ENCODE measurements around the gene PLK5. TPM values are rescaled to one million over a fixed set of nuclear protein-coding genes. Genes with fewer than 3 reads are reported as not detected.
A peak's percentile ranks its signal among the peaks of the same experiment; 100 is the strongest.
"Not testable (repeated sequence)": the region's sequence is repeated elsewhere in the genome, so short reads cannot be mapped to it uniquely, and the experiment has no call there.

Gene PLK5
- total RNA-seq, 1 experiment from 2014 or later = 0.05 TPM

DNA sequence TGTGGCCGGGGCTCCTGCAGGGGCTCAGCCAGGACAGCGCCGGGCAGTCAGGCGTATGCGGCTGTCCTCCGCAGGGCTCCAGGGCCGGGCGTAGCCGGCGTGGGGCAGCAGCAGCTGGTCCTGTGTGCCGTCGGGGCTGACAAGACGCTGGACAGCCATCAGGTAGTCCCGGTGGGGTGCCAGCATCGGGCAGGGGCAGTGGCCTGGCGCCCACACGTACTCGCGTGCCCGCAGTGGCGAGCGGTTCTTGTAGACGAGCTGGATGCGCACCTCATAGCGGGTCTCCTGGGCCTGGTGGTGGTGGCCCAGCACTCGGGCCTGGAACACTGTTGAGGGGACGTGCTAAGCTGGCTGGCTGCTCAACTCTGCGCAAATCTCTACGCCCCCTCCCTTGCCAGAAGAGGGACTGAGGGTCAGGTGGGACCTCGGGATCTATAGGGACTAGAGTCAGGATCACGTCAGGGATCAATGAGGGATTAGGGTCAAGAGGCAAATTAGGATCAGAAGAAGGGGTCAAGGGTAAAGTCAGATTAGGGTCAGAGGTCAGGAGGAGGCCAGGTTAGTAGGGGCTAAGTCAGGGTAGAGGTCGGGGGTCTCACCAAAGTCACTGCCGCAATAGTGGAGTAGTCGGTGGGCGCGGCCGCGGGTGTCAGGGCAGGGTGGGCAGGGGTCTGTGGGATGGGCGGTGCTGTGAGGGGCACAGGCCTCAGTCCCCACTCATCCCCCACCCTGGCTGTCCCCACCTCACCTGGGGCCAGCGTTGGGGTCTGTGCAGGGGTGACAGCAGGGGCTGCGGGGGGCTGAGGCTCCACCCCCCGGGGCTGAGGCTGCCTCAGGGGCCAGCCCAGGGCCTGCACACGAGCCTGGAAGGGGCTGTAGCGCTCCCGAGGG lies 17.6 kb upstream of the PLK5 start:
- DNase-seq (ENCODE audit: extremely low read depth, low read depth) = no peak

DNA sequence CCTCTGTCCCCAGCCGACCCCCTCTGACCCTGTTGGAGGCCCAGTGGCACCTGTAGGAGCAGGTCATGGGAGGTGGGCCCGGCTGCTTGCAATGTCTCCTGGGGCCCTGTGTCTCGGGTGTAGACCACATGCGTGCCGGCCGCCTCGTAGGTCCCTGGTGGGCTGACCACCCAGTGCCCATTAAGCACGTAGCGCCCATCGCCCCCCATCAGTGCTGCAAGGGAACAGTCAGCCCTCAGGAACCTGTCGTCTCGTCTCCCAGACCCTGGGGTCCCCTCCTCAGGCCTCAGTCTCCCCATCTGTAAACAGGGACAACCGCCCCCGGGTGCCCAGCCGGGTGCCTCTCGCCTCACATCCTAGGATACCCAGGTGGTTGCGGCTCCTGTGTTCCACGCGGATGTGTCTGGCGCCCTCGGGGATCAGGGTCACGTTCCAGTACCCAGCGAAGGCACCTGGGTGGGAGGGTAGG lies 16.7 kb upstream of the PLK5 start:
- DNase-seq (ENCODE audit: extremely low read depth, low read depth) = no peak

DNA sequence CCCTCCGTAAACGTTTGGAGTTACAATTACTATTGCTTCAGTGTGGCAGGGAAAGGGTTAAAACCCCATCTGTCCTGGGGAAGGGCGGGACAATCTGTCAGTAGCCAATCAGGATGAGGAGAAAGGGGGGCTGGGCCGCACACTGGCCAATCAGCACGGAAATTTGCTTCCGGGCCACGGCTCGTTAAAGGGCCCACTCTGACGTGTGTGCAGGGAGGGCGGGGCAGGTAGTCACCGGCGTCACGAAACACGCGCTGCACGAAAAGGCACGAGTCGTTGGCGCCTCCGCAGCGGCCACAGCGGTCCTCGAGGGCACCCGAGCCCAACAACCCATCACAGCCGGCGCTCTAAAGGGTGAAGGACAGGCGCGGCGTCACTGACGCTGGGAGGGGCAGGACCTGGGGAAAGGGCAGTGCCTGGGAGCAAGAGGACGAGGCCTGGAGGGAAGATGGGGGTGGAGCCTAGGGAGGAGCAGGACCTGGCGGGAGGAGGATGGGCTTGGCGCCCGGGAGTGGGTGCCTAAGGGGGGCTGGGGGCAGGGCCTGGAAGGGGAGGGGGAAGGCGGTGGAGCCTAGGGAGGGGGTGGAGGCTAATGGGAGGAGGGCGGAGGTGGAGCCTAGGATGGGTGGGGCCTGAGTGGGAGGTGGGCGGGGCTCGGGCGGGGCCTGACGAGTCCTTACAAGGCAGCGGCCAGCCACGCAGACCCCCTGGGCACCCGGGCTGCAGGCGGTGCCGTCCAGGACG lies 15.9 kb upstream of the PLK5 start:
- peak; percentile 88 for DNase-seq (ENCODE audit: extremely low read depth, low read depth)

DNA sequence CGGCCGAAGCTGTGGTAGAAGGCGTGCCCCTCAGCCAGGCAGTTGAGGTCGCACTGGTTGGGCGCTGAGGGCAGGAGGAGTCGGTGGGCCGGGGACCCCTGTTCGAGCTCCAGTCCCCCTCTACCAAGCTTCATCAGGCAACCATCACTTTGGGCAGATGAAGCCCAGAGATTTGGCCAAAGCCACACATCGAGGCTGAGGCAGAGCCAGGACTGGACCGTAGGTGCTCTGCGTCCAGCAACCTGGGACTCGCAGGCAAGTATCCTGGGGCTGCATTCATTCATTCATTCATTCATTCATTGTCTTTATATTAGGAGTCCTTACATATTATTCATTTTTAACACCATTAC lies 15.4 kb upstream of the PLK5 start:
- no peak for DNase-seq (ENCODE audit: extremely low read depth, low read depth)

DNA sequence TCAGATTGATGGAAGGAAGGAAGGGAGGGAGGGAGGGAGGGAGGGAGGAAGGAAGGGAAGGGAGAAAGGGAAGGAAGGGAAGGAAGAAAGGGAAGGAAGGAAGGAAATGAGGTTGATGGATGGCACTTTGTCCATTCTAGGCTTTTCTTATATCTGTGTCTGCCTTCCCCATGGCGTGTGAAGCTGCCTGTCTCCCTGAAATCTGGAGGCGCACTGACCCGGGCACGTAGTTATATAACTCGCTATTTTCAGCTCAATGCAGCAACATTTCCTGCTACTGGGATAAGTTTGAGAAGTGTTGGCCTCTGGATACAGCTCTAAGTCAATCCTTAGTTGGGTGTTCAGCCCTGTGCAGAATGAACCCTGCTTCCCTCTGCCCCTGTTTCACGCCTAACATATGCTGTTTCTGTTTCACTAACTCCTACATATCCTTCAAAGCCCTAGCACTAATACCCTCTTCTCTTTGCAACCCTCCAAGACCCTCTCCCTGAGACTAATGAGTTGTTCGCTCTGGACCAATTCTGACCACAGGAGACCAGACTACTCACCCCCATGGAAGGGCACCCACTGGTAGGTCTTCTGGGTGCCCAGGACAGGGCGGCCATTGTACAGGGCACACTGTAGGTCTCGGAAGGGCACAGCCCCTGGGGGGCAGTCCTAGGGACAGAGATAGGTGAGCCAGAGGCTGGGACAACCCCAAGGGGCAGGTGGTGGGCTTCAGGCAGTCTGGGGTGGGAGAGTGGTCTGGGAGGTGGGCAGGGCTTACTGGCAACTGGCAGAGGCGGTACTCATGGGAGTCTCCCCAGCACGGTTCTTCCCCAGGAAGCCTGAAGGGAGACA lies 14.1 kb upstream of the PLK5 start:
- DNase-seq (ENCODE audit: extremely low read depth, low read depth) = no peak

DNA sequence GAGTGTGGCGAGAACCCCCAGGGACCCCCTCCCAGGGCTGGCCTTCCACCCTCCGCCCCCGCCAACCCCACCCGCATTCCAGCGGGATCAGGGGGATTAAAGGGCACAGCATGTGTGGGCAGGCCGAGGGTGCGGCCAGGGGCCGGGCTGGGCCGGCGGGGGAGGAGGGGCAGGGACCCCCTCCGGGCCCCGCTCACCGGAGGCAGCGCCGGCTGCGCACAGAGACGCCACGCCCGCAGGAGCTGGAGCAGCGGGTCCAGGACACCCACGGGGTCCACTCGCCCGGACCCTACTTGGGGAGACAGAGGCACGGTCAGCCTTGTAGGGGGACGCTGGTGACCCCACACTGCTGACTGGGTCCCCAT lies 13.5 kb upstream of the PLK5 start:
- DNase-seq (ENCODE audit: extremely low read depth, low read depth) = no peak

DNA sequence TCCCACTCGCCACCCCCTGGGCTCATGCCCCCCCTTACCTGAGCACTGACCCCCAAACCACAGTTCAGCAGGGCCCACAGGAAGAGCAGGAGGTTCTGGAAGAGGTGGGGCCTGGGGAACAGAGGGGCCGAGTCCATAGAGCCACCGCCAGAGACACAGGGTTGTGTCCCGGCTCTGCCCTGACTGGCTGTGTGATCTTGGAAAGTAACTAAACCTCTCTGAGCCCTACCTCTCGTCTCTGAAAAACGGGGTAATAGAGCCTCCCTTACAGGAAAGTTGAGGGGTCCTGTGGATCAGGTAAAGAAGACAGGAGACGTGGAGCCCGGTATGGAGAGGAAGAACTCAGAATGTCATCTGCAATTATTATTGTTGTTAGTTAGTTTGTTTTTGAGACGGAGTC lies 13.1 kb upstream of the PLK5 start:
- no peak for DNase-seq (ENCODE audit: extremely low read depth, low read depth)

DNA sequence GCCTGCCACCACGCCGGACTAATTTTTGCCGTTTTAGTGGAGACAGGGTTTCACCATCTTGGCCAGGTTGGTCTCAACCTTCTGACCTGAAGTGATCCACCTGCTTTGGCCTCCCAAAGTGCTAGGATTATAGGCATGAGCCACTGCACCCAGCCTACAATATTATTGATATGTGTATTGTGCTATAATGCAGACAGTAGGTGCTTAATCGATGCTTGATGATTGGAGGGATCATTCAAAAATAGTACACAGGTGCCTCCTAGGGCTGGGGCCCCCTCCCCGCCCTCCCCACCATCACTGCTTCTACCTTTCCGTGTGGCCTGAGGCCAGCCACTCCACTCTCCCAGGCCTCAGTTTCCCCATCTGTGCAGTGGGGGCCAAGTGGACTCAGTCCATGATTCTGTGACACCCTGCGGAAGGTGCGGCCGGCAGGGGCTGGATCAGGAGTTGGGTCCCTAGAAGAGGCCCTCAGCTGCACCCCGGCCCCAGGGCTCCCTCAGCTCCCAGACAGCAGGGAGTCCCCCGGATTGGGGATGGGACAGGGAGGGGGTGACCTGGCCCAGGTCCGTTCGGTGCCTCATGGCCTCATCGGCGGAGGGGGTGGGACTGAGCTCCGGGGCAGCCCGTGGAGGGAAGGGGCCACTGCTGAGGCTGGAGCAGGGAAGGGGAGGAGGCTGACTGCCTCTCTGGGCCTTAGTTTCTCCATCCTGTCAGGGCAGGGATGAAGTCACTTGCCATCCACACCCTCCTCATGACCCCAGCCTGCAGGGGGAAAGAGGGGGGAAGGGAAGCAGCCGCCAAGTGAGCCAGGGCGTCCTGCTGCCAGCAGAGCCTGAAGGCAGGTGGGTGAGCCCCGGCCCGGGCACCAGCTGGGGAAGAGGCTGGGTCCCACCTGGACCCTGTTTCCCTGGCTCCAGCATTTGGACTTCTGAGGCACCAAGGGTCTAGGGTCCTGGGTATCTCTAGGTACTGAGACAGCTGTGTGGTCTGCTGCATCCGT lies 12.3 kb upstream of the PLK5 start:
- no peak for DNase-seq (ENCODE audit: extremely low read depth, low read depth)

DNA sequence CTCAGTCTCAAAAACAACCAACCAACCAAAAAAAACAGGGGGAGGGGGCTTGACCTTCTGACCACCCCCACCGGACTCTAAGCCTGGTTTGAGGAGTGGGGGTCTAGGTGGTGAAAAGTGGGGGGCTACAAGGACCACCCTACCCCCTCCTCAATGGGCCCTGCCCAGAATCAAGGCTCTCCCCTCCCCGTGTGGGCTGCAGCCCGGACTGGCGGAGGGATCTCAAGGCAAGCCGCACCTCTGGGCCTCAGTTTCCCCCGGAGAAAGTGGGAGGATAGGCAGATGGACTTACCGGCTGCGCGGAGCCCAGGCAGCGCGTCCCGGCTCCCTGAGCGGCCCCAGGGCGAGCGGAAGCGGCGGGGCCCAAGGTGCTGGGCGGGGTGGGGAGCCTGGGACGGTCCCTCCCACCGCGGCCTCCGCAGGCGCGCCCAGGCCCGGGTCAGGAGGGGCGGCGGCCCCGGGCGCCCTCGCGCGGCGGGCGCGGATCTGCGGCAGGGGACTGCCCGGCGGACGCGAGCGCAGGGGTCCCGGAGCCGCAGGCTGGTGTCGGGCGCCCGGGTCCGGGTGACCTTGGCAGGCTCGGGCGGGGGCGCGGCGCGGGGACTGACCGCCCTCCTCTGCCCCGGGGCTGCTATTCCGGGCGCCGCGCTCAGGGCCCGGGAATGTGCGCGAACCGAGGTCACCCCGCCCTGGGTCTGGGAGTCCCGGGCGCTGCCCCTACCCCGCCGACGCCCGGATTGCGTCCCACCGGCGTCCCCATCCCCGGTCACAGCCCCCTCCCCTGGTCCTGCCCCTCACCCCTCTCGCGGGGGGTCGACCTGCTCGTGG lies 11.0 kb upstream of the PLK5 start, which contains the start of gene ADAMTSL5:
Gene ADAMTSL5 (minus strand): TSS at position 349 of the 828 bp plus-strand sequence. CDS start 2,076 bp downstream, outside the sequence.
- peak; percentile 42 for DNase-seq (ENCODE audit: extremely low read depth, low read depth)

DNA sequence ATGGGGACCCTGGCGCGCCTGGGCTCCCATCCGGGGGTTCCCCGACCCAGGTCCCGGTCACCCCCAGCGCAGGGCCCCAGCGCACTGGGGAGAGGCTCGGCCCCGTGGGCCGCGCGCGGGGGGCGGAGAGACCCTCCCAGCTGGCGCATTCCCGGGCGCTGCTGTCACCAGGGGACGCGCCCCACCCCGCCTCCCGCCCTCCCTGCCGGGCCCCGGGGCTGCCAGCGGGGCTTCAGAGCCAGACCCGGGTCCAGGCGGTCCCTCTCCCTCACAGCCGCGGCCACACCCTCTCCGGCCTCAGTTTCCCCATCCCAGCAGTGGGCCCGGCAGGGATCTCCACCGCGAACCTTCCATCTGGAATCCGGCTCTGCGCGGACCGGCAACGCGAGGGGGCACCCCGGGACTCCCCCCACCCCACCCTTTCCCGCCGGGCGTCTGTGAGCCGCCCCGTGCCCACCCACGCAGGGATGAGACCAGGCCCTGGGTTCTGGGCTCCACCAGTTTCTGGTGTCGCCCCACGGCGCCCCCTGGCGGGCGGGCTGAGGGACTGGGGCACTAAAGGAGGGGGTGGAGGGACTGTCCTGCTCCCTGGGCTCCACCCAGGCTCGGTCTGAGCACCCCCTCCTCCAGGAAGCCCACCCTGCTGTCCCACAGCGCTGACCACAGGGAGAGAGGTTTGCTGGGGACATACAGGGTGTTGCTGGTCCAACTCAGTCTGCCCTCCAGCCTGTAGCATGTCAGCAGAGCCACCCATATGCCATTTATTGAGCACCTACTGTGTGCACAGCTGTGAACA lies 10.2 kb upstream of the PLK5 start:
- peak; percentile 45 for DNase-seq (ENCODE audit: extremely low read depth, low read depth)

DNA sequence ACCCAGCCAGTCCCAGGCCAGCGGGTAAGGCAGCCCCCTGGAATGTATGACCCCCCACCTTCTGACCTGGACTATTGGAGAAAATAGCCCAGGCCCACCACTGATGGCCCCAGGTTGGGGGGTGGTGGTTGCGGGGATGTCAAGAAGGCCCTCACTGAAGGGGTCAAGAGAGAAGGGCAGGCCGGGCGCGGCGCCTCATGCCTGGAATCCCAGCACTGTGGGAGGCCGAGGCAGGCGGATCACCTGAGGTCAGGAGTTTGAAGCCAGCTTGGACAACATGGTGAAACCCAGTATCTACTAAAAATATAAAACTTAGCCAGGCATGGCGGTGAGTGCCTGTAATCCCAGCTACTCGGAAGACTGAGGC lies 9.6 kb upstream of the PLK5 start:
- no peak for DNase-seq (ENCODE audit: extremely low read depth, low read depth)

DNA sequence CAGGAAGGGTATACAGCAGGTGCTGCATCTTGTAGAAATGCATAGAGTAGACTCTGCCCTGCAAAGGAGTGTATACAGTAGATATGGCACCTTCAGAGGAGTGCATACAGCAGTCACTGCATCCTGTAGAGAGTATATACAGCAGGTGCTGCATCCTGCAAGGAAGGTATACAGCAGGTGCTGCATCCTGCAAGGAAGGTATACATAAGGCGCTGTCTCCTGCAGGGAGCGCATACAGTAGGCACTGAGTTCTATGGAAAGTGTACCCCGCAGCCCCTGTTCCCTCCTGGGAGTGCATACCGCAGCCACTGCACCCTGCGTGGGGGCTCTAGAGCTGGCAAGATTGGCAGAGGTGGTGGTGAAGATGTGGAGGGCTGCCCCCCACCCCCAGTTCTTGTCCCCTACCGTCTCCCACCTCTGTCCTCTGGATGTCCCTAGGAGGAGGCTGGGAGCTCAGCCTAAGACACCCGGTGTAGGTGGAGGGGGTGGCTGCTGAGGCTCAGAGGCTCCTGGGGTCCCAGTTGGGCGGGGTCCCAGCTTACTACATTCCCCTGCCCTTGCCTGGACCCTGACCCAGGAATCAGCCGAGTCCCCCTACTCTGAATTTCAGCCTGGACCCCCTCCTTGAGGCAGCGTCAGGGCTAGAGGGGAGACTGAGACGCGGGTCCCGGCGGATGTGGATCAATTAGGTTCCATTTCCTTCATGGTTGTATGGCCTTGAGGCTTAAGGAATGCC lies 8.7 kb upstream of the PLK5 start:
- no peak for DNase-seq (ENCODE audit: extremely low read depth, low read depth)

DNA sequence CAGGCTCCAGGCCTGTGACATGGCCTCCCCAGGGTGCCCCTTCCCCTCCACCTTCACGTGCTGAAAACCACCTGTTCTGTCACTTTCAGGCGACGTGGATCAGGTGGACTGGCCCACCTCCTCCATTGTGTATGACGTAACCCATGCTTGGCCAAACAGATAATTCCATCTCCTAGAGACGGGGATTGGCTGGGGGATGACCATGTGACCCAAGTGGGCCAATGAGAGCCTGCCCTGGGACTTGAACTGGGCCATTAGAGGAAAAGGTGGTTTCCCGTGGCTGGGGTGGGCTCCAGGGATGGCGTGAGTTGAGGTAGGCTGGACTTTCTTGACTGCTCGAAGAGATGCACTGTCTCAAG lies 7.5 kb upstream of the PLK5 start:
- no peak for DNase-seq (ENCODE audit: extremely low read depth, low read depth)

DNA sequence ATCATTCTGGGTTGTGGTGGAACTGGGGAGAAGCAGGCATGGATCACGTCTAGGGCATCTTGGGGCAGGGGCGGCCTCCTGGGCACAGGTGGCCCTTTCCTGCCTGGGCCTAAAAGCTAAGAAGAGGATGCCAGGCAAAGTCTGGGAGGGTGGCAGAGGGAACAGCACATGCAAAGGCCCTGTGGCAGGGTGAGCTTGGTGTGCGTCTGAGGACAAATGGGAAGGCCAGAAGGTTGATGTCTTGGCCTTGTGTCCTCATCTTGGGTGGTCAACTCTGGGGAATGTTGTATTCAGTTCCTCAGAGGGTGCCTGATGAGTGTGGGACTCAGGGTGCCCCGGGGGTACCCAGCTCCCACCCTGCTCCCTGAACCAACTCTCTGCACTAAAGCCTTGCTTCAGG lies 5.4 kb upstream of the PLK5 start:
- no peak for DNase-seq (ENCODE audit: extremely low read depth, low read depth)

DNA sequence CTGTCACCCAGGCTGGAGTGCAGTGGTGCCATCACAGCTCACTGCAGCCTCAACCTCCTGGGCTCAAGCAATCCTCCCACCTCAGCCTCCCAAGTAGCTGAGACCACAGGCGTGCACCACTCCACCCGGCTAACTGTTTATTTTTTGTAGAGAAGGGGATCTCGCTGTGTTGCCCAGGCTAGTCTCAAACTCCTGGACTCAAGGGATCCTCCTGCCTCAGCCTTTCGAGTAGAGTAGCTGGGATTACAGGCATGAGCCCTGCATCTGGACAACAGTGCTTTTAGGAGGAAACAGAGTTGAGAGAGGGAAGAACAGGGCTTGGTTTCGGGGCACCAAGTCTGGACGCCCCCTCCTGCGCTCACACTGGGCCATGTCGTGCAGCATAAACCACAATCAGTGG lies 4.1 kb upstream of the PLK5 start:
- not testable (repeated sequence) for DNase-seq (ENCODE audit: extremely low read depth, low read depth)

DNA sequence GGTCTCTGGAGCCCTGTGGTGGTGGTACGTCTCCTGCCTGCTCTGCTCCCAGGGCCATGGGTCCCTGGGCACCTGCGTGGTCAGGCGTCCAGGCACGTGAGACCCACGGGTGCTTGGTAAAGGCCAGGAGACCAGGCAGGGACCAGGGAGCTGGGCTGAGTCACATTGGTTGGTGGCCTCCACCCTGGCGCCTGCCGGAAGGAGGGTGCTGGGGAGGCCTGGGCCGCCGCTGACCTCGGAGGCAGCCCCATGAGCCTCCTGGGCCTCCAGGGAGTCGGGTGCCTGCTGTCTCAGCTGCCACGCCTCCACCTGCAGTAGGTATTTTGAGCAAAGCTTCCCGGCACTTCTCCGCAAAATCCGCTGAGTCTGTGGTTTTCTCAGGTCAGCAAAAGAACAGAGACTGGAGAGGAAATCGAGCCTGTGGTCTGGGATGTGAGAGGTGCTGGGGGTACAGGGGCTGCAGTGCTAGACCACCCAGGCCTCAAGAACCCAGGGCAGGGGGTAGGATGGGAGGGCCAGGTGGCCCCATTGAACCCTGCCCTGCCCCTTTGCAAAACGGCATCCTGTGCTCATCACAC lies 3.6 kb upstream of the PLK5 start:
- DNase-seq (ENCODE audit: extremely low read depth, low read depth) = no peak

DNA sequence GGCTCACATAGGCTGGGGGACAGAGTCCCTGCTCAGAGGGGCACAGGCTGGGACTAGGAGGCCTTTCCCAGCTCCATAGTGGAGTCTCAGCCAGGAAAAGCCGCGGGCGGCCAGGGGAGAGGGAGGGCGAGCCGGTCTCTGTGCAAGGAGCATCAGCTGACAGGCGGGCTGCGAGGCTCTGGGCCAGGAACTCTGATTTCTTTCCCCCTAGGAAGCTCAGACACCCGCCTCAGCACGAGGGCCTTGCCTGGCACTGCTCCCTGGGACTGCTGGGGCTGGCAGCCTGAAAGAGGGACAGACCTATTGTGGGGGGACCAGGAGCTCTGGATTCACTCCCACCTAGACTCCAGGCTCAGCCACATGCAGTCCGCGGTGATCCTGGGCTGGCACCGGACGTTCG lies 2.2 kb upstream of the PLK5 start:
- DNase-seq (ENCODE audit: extremely low read depth, low read depth) = no peak
